ENCODE data around the gene C1orf105. TPM values are rescaled to one million over a fixed set of nuclear protein-coding genes. Genes with fewer than 3 reads are reported as not detected.

C1orf105 gene
- polyA plus RNA-seq, 1 donor (not counting 4 experiments of a cell fraction or from before 2014, with no cell fraction given): not detected

DNA sequence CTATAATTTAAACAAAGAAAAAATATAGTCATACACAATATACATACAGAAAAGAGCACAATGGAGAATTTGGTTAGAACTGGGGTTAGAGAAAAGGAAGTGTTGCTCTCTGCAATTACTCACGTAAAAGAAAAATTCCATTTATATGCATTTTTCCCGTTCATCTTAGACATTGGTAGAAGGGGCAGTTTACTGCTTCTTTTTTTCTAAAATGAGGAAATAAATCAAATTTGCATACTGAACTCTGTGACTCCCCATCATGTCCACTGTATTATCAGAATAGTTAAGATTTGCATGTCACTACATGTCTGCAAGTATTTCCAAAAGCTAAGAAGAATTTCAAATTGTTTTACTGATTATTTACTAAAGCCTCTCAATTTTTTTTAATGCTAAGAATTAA lies 44.1 kb upstream of the C1orf105 start:
- Histone ChIP-seq H3K27me3 (ENCODE audit: control insufficient read depth, extremely low read depth, insufficient read depth, low read length) (no peaks in the 10 kb centered on the region), H3K4me1 (ENCODE audit: control insufficient read depth, extremely low read depth, insufficient read depth, low read length) (peaks cover 5% of the 10 kb centered on the region), H3K4me2 (ENCODE audit: control insufficient read depth, extremely low read depth, insufficient read depth, low read depth, low read length) (no peak overlapping the region), H2AFZ (ENCODE audit: control insufficient read depth, low read length) (no peak overlapping the region), H3K9me1 (ENCODE audit: control insufficient read depth, extremely low read depth, insufficient read depth, low read length) (no peaks in the 10 kb centered on the region), H3K9me3 (ENCODE audit: control insufficient read depth, low read depth, low read length) (no peaks in the 10 kb centered on the region), H3K27ac (ENCODE audit: control insufficient read depth, insufficient read depth, low read length) (no peak overlapping the region), H3K36me3 (ENCODE audit: control insufficient read depth in 2 of 2, extremely low read depth in 1 of 2, insufficient read depth in 2 of 2, low read length in 2 of 2) (no peaks in the 10 kb centered on the region), H3K4me3 (ENCODE audit: control insufficient read depth in 2 of 3, extremely low read depth in 1 of 3, insufficient read depth in 2 of 3, low read depth in 1 of 3, low read length in 3 of 3) (no peak overlapping the region), H4K20me1 (ENCODE audit: control insufficient read depth, extremely low read depth, insufficient read depth, low read length) (no peaks in the 10 kb centered on the region), H3K9ac (ENCODE audit: control insufficient read depth, extremely low read depth, insufficient read depth, low read length) (no peak overlapping the region), H3K79me2 (ENCODE audit: control insufficient read depth, insufficient read depth, low read length) (no peaks in the 10 kb centered on the region)
- FAIRE-seq (no peak), DNase-seq (ENCODE audit: low read depth, low spot score) (no peak)
- dilution Hi-C loops (cut with MboI; ENCODE audit: extremely low pct_ligation_motif_present, low sequenced_read_pairs): no loop called here
- TF ChIP-seq EZH2 (IDR thresholded peaks at IDR 0.05; ENCODE audit: low read length): no peak
- TF ChIP-seq, protein P1, sequence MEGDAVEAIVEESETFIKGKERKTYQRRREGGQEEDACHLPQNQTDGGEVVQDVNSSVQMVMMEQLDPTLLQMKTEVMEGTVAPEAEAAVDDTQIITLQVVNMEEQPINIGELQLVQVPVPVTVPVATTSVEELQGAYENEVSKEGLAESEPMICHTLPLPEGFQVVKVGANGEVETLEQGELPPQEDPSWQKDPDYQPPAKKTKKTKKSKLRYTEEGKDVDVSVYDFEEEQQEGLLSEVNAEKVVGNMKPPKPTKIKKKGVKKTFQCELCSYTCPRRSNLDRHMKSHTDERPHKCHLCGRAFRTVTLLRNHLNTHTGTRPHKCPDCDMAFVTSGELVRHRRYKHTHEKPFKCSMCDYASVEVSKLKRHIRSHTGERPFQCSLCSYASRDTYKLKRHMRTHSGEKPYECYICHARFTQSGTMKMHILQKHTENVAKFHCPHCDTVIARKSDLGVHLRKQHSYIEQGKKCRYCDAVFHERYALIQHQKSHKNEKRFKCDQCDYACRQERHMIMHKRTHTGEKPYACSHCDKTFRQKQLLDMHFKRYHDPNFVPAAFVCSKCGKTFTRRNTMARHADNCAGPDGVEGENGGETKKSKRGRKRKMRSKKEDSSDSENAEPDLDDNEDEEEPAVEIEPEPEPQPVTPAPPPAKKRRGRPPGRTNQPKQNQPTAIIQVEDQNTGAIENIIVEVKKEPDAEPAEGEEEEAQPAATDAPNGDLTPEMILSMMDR (optimal IDR thresholded peaks at IDR 0.05 in 1 of 3, IDR thresholded peaks at IDR 0.05 in 1 of 3, conservative IDR thresholded peaks at IDR 0.05 in 1 of 3; ENCODE audit: extremely low read depth in 1 of 3, insufficient read depth in 2 of 3, low read length in 3 of 3): no peak

DNA sequence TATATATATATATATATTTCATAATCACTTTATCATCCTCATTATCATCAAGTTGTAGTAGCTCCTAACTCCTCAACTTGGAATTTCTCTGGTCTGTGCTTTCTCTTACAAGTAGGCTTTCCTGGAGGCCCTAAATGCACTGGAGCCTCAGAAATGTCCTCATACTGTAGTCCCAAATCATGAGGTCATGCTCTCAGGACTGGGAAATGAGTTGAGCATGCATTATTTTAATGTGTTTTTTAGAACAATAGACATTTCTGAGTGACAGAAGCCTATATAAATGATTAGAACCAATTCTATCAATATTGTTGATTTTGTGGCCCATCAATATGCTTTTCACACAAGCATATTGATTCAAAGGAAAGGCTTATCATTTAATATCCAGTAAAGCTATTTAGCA lies 42.9 kb upstream of the C1orf105 start:
- dilution Hi-C loops (cut with MboI; ENCODE audit: extremely low pct_ligation_motif_present, low sequenced_read_pairs): no loop called here
- Histone ChIP-seq H3K27me3 (ENCODE audit: control insufficient read depth, extremely low read depth, insufficient read depth, low read length) (no peaks in the 10 kb centered on the region), H3K36me3 (ENCODE audit: control insufficient read depth in 2 of 2, extremely low read depth in 1 of 2, insufficient read depth in 2 of 2, low read length in 2 of 2) (no peaks in the 10 kb centered on the region), H3K9me3 (ENCODE audit: control insufficient read depth, low read depth, low read length) (no peaks in the 10 kb centered on the region), H3K9me1 (ENCODE audit: control insufficient read depth, extremely low read depth, insufficient read depth, low read length) (no peaks in the 10 kb centered on the region), H3K4me2 (ENCODE audit: control insufficient read depth, extremely low read depth, insufficient read depth, low read depth, low read length) (no peak overlapping the region), H4K20me1 (ENCODE audit: control insufficient read depth, extremely low read depth, insufficient read depth, low read length) (no peaks in the 10 kb centered on the region), H3K4me1 (ENCODE audit: control insufficient read depth, extremely low read depth, insufficient read depth, low read length) (peaks cover 5% of the 10 kb centered on the region), H3K9ac (ENCODE audit: control insufficient read depth, extremely low read depth, insufficient read depth, low read length) (no peak overlapping the region), H3K4me3 (ENCODE audit: control insufficient read depth in 2 of 3, extremely low read depth in 1 of 3, insufficient read depth in 2 of 3, low read depth in 1 of 3, low read length in 3 of 3) (no peak overlapping the region), H2AFZ (ENCODE audit: control insufficient read depth, low read length) (no peak overlapping the region), H3K27ac (ENCODE audit: control insufficient read depth, insufficient read depth, low read length) (no peak overlapping the region), H3K79me2 (ENCODE audit: control insufficient read depth, insufficient read depth, low read length) (no peaks in the 10 kb centered on the region)
- FAIRE-seq: no peak
- TF ChIP-seq, protein P1 (optimal IDR thresholded peaks at IDR 0.05 in 1 of 3, IDR thresholded peaks at IDR 0.05 in 1 of 3, conservative IDR thresholded peaks at IDR 0.05 in 1 of 3; ENCODE audit: extremely low read depth in 1 of 3, insufficient read depth in 2 of 3, low read length in 3 of 3): no peak
- no peak for TF ChIP-seq EZH2 (IDR thresholded peaks at IDR 0.05; ENCODE audit: low read length)
- DNase-seq (ENCODE audit: low read depth, low spot score): no peak

All from keratinocyte (primary cell).